CD4-positive, alpha-beta memory T cell (primary cell): Measurements from ENCODE around the gene GNPNAT1. TPM values are rescaled to one million over a fixed set of nuclear protein-coding genes. Genes with fewer than 3 reads are reported as not detected.

Experiments used
- CTCF ChIA-PET: fragments of 350-600 bp; sonication (Branson Sonifier 250); formaldehyde crosslinking; loops from one replicate; lab custom pipeline; 2021; ENCODE audit warnings: inconsistent platforms; ENCODE audit not compliant: partially characterized antibody; lab: Charles Lee
- POLR2A ChIA-PET: fragments of 350-600 bp; sonication (Branson Sonifier 250); formaldehyde crosslinking; loops from one replicate; lab custom pipeline; 2021; ENCODE audit not compliant: partially characterized antibody; lab: Charles Lee
- DNase-seq, 5 donors: peaks; one replicate each; pipeline versions ENCODE4 v3.0.0 to v3.0.0-alpha.2; 2020 to 2022; ENCODE audit warnings: mixed read lengths in 1 of 5
- H3K27ac ChIP-seq: one replicate; pipeline ENCODE4 v1.7.0; 2013; ENCODE audit warnings: low read depth, low read length
- H3K27me3 ChIP-seq: 2 replicates; pipeline ENCODE4 v1.7.0; 2013; ENCODE audit warnings: mild to moderate bottlenecking, low read length, moderate library complexity; ENCODE audit not compliant: insufficient read depth
- H3K36me3 ChIP-seq: 2 replicates; pipeline ENCODE4 v1.7.0; 2013; ENCODE audit warnings: mild to moderate bottlenecking, low read length, moderate library complexity; ENCODE audit not compliant: insufficient read depth
- H3K4me1 ChIP-seq: 2 replicates; pipeline ENCODE4 v1.7.0; 2013; ENCODE audit warnings: mild to moderate bottlenecking, low read length, moderate library complexity; ENCODE audit not compliant: insufficient read depth
- H3K4me3 ChIP-seq, 2 donors: one replicate each; pipeline ENCODE4 v1.7.0; 2013; ENCODE audit warnings: low read length in 2 of 2, mild to moderate bottlenecking in 1 of 2
- H3K9me3 ChIP-seq, 2 donors: one replicate each; pipeline ENCODE4 v1.7.0; 2013; ENCODE audit warnings: low read length in 2 of 2, control low read depth in 1 of 2; ENCODE audit not compliant: control insufficient read depth in 1 of 2
- H3K27ac Mint-ChIP-seq, 7 donors: one replicate each; pipeline ENCODE4 v1.8.0; 2020 to 2021; ENCODE audit warnings: mixed read lengths in 7 of 7, mild to moderate bottlenecking in 6 of 7, inconsistent platforms in 3 of 7, moderate library complexity in 3 of 7
- H3K27me3 Mint-ChIP-seq, 2 donors: one replicate each; pipeline ENCODE4 v1.8.0; 2020 to 2021; ENCODE audit warnings: mixed read lengths in 2 of 2
- H3K36me3 Mint-ChIP-seq, 2 donors: one replicate each; pipeline ENCODE4 v1.8.0; 2020 to 2021; ENCODE audit warnings: mixed read lengths in 2 of 2, inconsistent platforms in 1 of 2, mild to moderate bottlenecking in 1 of 2
- H3K4me1 Mint-ChIP-seq, 4 donors: one replicate each; pipeline ENCODE4 v1.8.0; 2020 to 2021; ENCODE audit warnings: mixed read lengths in 4 of 4, mild to moderate bottlenecking in 1 of 4
- H3K4me3 Mint-ChIP-seq, 8 donors: one replicate each; pipeline ENCODE4 v1.8.0; 2020 to 2021; ENCODE audit warnings: mixed read lengths in 8 of 8, mild to moderate bottlenecking in 7 of 8, moderate library complexity in 6 of 8, inconsistent platforms in 3 of 8
- H3K9me3 Mint-ChIP-seq, 8 donors: one replicate each; pipeline ENCODE4 v1.8.0; 2020 to 2021; ENCODE audit warnings: mixed read lengths in 8 of 8, mild to moderate bottlenecking in 5 of 8, inconsistent platforms in 3 of 8, moderate library complexity in 1 of 8
- intact Hi-C: fragments of 100-400 bp; cut with micrococcal nuclease; formaldehyde crosslinking; loops from one replicate; pipeline ENCODE4 v1.15.1; 2023
- polyA plus RNA-seq, 2 donors: library from polyadenylated mRNA; unstranded; fragments of 300-500 nt; fragmentation: Illumina TruSeq; gene quantifications; one replicate each; pipeline ENCODE4 v1.2.3, GENCODE V29; 2021
- total RNA-seq, 2 experiments: library from RNA; stranded (reverse); gene quantifications; one replicate each; pipeline ENCODE4 v1.2.3, GENCODE V29; 2021

Gene GNPNAT1
- total and polyA plus RNA-seq, 4 experiments from 2014 or later: 10.0 to 16.2 (median 12.6) TPM

DNA sequence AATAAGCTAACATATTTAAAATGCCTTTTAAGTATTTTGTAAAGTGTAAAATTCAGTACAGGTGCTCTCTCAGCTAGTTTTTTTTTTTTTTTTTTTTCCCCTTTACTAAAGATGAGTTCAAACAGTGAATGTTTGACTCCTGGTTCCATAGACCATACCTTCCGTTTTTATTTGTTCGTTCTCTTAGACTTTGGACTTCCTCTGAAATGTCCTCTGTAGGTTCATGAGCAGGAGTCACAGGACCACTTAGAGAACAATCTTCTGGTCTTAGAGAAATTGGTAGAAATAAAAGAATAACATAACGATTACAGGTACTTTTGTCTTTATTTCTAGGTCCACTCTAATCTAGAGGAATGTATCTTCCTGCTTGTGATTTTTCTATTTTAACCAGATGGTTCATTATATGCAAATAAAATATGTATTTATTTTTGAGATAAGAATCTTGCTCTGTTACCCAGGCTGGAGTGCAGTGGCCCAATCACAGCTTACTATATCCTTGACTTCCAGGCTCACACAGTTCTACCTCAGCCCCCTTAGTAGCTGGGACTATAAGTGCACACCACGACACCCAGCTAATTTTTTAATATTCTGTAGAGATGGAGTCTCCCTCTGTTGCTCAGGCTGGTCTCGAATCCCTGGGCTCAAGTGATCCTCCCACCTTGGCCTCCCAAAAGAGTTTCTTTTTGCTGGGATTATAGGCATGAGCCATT, 35.6 kb downstream of the GNPNAT1 start:
- Histone ChIP-seq H3K36me3 (peaks cover 9% of the 10 kb centered on the region), H3K27ac (no peak overlapping the region), H3K9me3 (no peaks in the 10 kb centered on the region), H3K4me1 (no peaks in the 10 kb centered on the region), H3K4me3 (no peak overlapping the region), H3K27me3 (no peaks in the 10 kb centered on the region)
- no peak for DNase-seq
- no peak overlapping the region for H3K27ac Mint-ChIP-seq
- peaks cover 0 to 3% (median 2%) of the 10 kb centered on the region in 4 donors for H3K4me1 Mint-ChIP-seq
- ChIA-PET CTCF (interaction anchor here (0.9 to 1.3 kb wide), 2 partner anchors 18 to 38 kb away, joined by 3 read pairs; no protein-coding TSS in a partner anchor), POLR2A (interaction anchor here (0.6 to 1.2 kb wide), 5 partner anchors 12 to 206 kb away, joined by 3 to 4 read pairs (median 3); no protein-coding TSS in a partner anchor)
- intact Hi-C loops: loop anchor here (5.0 kb wide), 1 partner anchor 63 kb away; no protein-coding TSS in a partner anchor
- no peak overlapping the region for H3K4me3 Mint-ChIP-seq
- no peaks in the 10 kb centered on the region for H3K9me3 Mint-ChIP-seq
- peaks cover 21 to 27% of the 10 kb centered on the region in 2 donors for H3K36me3 Mint-ChIP-seq
- no peaks in the 10 kb centered on the region for H3K27me3 Mint-ChIP-seq

DNA sequence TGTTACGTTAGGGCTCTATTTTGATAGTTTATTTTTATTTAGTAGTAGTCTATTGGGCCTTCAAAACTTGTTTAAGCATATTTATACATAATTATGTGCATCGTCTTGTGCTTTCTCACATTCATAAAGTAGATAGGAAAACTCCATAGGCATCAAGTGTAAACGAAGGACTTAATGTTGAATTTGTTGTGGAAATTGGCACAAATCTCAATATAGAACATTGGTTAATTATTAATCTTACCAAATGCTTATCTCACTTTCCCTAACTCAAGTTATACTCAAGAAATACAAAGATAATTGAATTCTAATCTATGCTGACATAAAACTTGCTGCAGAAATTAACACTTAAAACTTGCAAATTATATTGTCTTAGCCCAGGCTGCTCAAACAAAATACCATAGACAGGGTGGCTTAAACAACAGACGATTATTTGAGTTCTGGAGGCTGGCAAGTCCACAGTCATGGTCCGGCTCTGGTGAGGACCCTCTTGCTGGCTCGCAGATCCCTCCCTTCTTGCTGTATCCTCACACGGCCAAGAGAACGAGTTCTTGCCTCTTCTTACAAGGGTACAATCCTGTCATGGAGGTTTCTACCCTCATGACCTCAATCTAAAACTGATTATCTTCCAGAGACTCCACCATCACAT, 42.6 kb downstream of the GNPNAT1 start:
- Histone ChIP-seq H3K4me1 (peaks cover 33% of the 10 kb centered on the region), H3K27ac (no peak overlapping the region), H3K27me3 (no peaks in the 10 kb centered on the region), H3K9me3 (no peaks in the 10 kb centered on the region), H3K36me3 (peaks cover 37% of the 10 kb centered on the region), H3K4me3 (no peak overlapping the region)
- H3K4me3 Mint-ChIP-seq: no peak overlapping the region
- H3K4me1 Mint-ChIP-seq: peaks cover 12 to 37% (median 26%) of the 10 kb centered on the region in 4 donors
- CTCF ChIA-PET: no interaction called here
- POLR2A ChIA-PET: no interaction called here
- peaks cover 34 to 51% of the 10 kb centered on the region in 2 donors for H3K36me3 Mint-ChIP-seq
- intact Hi-C loops: no loop called here
- H3K27me3 Mint-ChIP-seq: no peaks in the 10 kb centered on the region
- H3K27ac Mint-ChIP-seq: peak overlapping the region in 5 of 7 donors; percentile 10 to 55 (median 42)
- DNase-seq: no peak
- H3K9me3 Mint-ChIP-seq: no peaks in the 10 kb centered on the region

DNA sequence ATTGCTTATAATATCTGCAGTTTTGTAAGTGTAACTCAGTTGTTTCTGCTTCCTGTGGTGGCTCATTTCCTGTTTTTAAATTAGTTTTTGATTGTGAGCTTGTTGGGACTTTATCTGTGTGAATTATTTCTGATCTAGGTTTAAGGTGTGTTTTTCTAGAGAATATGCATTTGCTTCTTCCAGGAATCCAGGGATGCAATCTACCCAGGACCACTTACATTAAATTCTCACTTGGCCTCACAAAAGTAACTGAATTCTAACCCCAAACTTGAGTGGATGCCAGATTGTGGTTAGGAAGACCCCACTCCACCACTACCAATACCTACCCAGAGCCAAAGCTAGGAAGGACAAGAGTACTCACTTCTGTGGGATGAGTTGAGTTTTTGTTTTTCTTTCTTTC, 49.5 kb downstream of the GNPNAT1 start:
- peak overlapping the region; percentile 90 to 97 (median 94) for H3K27ac Mint-ChIP-seq
- Histone ChIP-seq H3K9me3 (no peaks in the 10 kb centered on the region), H3K27ac (peak overlapping the region; percentile 82), H3K4me3 (peak overlapping the region; percentile 2 to 24), H3K36me3 (peaks cover 11% of the 10 kb centered on the region), H3K4me1 (peaks cover 95% of the 10 kb centered on the region), H3K27me3 (no peaks in the 10 kb centered on the region)
- peak overlapping the region; percentile 72 to 94 (median 83) for H3K4me3 Mint-ChIP-seq
- no peaks in the 10 kb centered on the region for H3K9me3 Mint-ChIP-seq
- ChIA-PET CTCF (interaction anchor here (0.9 to 2.5 kb wide), 9 partner anchors 8 to 51 kb away, joined by 3 to 16 read pairs (median 4); partner anchors contain the start of gene STYX), POLR2A (interaction anchor here (0.6 to 4.7 kb wide), 26 partner anchors 8 to 895 kb away, joined by 3 to 108 read pairs (median 6); partner anchors contain the start of genes DDHD1, ERO1A, GNPNAT1 and GPR137C)
- DNase-seq: peak; percentile 34 to 47 (median 39)
- peaks cover 28 to 32% of the 10 kb centered on the region in 2 donors for H3K36me3 Mint-ChIP-seq
- intact Hi-C loops: loop anchor here (1.0 to 2.0 kb wide), 3 partner anchors 12 to 47 kb away; partner anchors contain the start of genes ERO1A, PSMC6 and STYX
- H3K4me1 Mint-ChIP-seq: peaks cover 45 to 82% (median 65%) of the 10 kb centered on the region in 4 donors
- no peaks in the 10 kb centered on the region for H3K27me3 Mint-ChIP-seq

DNA sequence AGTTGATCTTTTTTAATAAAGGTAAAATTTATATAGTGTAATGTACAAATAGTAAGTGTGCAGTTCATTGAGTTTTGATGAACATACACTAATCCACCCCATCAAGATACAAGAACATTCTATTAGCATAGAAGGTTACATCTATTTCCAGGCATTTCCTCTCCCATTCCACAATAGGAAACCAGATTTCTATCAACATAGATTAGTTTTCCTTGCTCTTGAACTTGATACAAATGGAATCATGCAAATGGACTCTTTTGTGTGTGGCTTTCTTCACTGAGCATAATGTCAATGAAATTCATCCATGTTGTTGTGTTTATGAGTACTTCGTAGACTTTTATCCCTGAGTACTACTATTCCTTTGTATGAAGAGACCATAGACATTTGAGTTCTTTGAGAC, 50.7 kb downstream of the GNPNAT1 start:
- no peaks in the 10 kb centered on the region for H3K27me3 Mint-ChIP-seq
- CTCF ChIA-PET: interaction anchor here (1.6 to 2.5 kb wide), 3 partner anchors 9 to 46 kb away, joined by 4 to 16 read pairs (median 4); partner anchors contain the start of gene STYX
- H3K36me3 ChIP-seq: peaks cover 5% of the 10 kb centered on the region
- peaks cover 21 to 29% of the 10 kb centered on the region in 2 donors for H3K36me3 Mint-ChIP-seq
- intact Hi-C loops: loop anchor here (1.0 kb wide), 1 partner anchor 33 kb away; the partner anchor contains the start of gene PSMC6
- no peaks in the 10 kb centered on the region for H3K9me3 Mint-ChIP-seq
- peak overlapping the region; percentile 50 to 97 (median 88) for H3K27ac Mint-ChIP-seq
- H3K4me3 ChIP-seq: no peak overlapping the region
- no peak overlapping the region for H3K27ac ChIP-seq
- H3K27me3 ChIP-seq: no peaks in the 10 kb centered on the region
- peak overlapping the region in 7 of 8 donors; percentile 3 to 88 (median 82) for H3K4me3 Mint-ChIP-seq
- H3K4me1 Mint-ChIP-seq: peaks cover 51 to 84% (median 68%) of the 10 kb centered on the region in 4 donors
- DNase-seq: no peak
- peaks cover 96% of the 10 kb centered on the region for H3K4me1 ChIP-seq
- POLR2A ChIA-PET: interaction anchor here (1.3 to 4.7 kb wide), 9 partner anchors 9 to 189 kb away, joined by 6 to 108 read pairs (median 20); partner anchors contain the start of genes ERO1A, GNPNAT1, GPR137C and PSMC6
- H3K9me3 ChIP-seq: no peaks in the 10 kb centered on the region

DNA sequence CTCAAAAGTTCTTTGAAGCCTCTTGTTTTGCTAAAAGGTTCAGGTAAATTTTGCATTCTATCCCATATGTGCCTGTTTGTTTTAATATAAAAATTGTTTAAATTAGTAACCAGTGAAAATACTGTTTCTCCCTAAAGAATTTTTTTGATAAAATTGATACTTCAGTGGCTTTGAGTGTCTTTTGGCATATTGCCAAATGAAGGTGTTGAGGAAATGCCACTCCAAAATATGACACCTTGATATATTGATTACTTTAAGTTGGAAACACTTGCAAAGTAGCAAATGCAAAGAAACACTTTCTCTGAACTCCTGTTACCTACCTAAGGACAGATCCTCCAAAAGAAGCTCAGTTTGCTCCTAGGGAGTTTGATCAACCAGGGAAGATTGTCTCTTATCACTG, 53.0 kb downstream of the GNPNAT1 start:
- Mint-ChIP-seq H3K4me3 (peak overlapping the region in 5 of 8 donors; percentile 38 to 75 (median 57)), H3K4me1 (peaks cover 52 to 84% (median 72%) of the 10 kb centered on the region in 4 donors), H3K27me3 (no peaks in the 10 kb centered on the region), H3K36me3 (peaks cover 32 to 36% of the 10 kb centered on the region in 2 donors), H3K27ac (peak overlapping the region in 5 of 7 donors; percentile 21 to 79 (median 50)), H3K9me3 (no peaks in the 10 kb centered on the region)
- POLR2A ChIA-PET: interaction anchor here (1.0 to 1.3 kb wide), 3 partner anchors 8 to 52 kb away, joined by 3 to 4 read pairs (median 3); partner anchors contain the start of gene STYX
- H3K27me3 ChIP-seq: no peaks in the 10 kb centered on the region
- no peaks in the 10 kb centered on the region for H3K9me3 ChIP-seq
- H3K36me3 ChIP-seq: no peaks in the 10 kb centered on the region
- peaks cover 95% of the 10 kb centered on the region for H3K4me1 ChIP-seq
- peak in 1 of 5 donors; percentile 16 for DNase-seq
- H3K4me3 ChIP-seq: no peak overlapping the region
- CTCF ChIA-PET: interaction anchor here (1.0 kb wide), 2 partner anchors 10 to 17 kb away, joined by 3 read pairs; no protein-coding TSS in a partner anchor
- no peak overlapping the region for H3K27ac ChIP-seq
- intact Hi-C loops: no loop called here

DNA sequence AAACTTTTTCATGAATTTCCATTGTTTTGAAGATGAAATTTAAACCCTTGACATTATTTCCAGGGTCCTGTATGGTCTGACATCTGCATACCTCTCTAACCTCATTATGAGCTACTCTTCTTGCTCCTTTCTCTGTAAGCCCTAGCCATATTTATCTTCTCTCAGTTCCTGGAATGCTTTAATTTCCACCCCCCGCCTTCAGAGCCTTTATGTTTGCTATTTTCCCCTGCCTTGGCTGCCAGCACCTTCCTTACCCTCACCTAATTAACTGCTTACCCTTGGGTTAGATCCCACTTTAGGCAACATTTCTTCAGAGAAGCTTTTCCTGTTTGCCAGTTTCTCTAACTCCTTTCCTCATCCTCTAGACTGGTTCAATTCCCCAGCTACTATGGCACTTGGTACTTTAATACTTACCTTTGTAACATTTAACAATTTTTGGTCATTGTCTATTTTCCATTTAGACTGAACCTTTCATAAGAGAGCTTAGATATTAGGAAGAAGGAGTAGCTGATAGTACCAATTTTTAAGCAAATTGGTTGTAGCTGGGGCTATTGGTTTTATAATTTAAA, 55.4 kb downstream of the GNPNAT1 start:
- no peaks in the 10 kb centered on the region for H3K27me3 Mint-ChIP-seq
- ChIA-PET CTCF (interaction anchor here (1.1 to 2.3 kb wide), 2 partner anchors 11 to 13 kb away, joined by 3 to 7 read pairs; no protein-coding TSS in a partner anchor), POLR2A (interaction anchor here (0.9 to 2.0 kb wide), 3 partner anchors 8 to 41 kb away, joined by 4 to 10 read pairs (median 4); partner anchors contain the start of gene ERO1A)
- H3K27ac ChIP-seq: no peak overlapping the region
- H3K4me3 Mint-ChIP-seq: peak overlapping the region; percentile 16 to 66 (median 42)
- intact Hi-C loops: no loop called here
- peaks cover 49 to 87% (median 72%) of the 10 kb centered on the region in 4 donors for H3K4me1 Mint-ChIP-seq
- no peaks in the 10 kb centered on the region for H3K9me3 ChIP-seq
- H3K27ac Mint-ChIP-seq: peak overlapping the region; percentile 49 to 96 (median 83)
- H3K4me1 ChIP-seq: peaks cover 90% of the 10 kb centered on the region
- DNase-seq: no peak
- H3K4me3 ChIP-seq: no peak overlapping the region
- H3K27me3 ChIP-seq: no peaks in the 10 kb centered on the region
- H3K9me3 Mint-ChIP-seq: no peaks in the 10 kb centered on the region
- H3K36me3 Mint-ChIP-seq: peaks cover 39 to 43% of the 10 kb centered on the region in 2 donors
- no peaks in the 10 kb centered on the region for H3K36me3 ChIP-seq
